Activated naive CD4-positive, alpha-beta T cell treated with anti-CD3 and anti-CD28 coated beads, Interleukin-2, amount 50 U/mL, for 72 hours (primary cell): ENCODE measurements around the gene CYP26A1. TPM values are rescaled to one million over a fixed set of nuclear protein-coding genes. Genes with fewer than 3 reads are reported as not detected.

Experiments used
- ATAC-seq, 2 donors: fragments of 150-1000 bp; cut with Tn5 transposase; 2 replicates each; pipeline ENCODE4 v1.10.0; 2021; ENCODE audit warnings: mild to moderate bottlenecking in 2 of 2, moderate library complexity in 2 of 2
- DNase-seq, 2 donors: peaks; one replicate each; pipeline ENCODE4 v3.0.0; 2021 to 2022; ENCODE audit warnings: low spot score in 2 of 2
- H3K27ac Mint-ChIP-seq, 2 donors: one replicate each; pipeline ENCODE4 v1.8.0; 2022; ENCODE audit warnings: mild to moderate bottlenecking in 2 of 2, mixed read lengths in 2 of 2
- H3K36me3 Mint-ChIP-seq, 2 donors: one replicate each; pipeline ENCODE4 v1.8.0; 2022; ENCODE audit warnings: mixed read lengths in 2 of 2
- H3K9me3 Mint-ChIP-seq, 2 donors: one replicate each; pipeline ENCODE4 v1.8.0; 2022; ENCODE audit warnings: mixed read lengths in 2 of 2
- total RNA-seq, 2 donors: library from RNA; stranded (reverse); gene quantifications; one replicate each; pipeline ENCODE4 v1.2.3, GENCODE V29; 2022

Gene CYP26A1, protein sequence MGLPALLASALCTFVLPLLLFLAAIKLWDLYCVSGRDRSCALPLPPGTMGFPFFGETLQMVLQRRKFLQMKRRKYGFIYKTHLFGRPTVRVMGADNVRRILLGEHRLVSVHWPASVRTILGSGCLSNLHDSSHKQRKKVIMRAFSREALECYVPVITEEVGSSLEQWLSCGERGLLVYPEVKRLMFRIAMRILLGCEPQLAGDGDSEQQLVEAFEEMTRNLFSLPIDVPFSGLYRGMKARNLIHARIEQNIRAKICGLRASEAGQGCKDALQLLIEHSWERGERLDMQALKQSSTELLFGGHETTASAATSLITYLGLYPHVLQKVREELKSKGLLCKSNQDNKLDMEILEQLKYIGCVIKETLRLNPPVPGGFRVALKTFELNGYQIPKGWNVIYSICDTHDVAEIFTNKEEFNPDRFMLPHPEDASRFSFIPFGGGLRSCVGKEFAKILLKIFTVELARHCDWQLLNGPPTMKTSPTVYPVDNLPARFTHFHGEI
- total RNA-seq = under 1 TPM in 1 of 2 donors, not detected in 1; 0.43 TPM

DNA sequence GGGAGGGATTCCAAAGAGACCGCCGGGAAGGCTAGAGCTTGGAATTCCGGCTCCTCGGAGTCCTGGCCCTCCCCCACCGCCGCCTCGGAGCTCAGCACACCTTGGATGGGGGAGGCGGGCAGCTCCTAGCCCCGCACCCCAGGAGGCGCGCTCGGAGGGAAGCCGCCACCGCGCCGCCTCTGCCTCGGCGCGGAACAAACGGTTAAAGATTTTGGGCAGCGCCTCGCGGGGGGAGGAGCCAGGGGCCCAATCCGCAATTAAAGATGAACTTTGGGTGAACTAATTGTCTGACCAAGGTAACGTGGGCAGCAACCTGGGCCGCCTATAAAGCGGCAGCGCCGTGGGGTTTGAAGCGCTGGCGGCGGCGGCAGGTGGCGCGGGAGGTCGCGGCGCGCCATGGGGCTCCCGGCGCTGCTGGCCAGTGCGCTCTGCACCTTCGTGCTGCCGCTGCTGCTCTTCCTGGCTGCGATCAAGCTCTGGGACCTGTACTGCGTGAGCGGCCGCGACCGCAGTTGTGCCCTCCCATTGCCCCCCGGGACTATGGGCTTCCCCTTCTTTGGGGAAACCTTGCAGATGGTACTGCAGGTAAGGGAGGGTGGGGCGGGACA, at the start of gene CYP26A1:
TSS of gene CYP26A1 (plus strand) at position 355 of the 608 bp plus-strand sequence. CDS start at position 397, 42 bp downstream.
- Mint-ChIP-seq H3K27ac (no peak within 1 kb of the TSS), H3K36me3 (peaks cover 4 to 9% of the 10 kb centered on the region in 2 donors), H3K9me3 (no peaks in the 10 kb centered on the region)
- peak in 1 of 2 donors; percentile 42 for ATAC-seq
- DNase-seq = no peak

DNA sequence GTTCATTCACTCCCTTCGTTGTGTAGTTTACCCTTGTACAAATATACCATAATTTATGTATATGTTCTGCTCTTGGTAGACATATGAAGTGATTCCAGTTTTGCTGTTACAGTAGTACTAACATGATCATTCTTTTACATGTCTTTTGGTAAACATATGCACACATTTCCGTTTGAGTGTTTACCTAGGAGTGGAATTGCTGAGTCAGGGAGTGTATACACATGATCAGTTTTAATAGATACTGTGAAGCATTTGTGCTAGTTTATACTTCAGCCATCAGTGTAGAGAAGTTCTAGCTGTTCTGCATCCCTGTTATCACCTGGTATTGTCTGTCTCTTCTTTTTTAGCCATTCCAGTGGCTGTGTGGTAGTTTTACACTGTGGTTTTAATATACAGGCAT, 47.6 kb upstream of the CYP26A1 start:
- ATAC-seq (no peak), DNase-seq (no peak)
- Mint-ChIP-seq H3K9me3 (no peaks in the 10 kb centered on the region), H3K36me3 (peaks cover 6 to 8% of the 10 kb centered on the region in 2 donors), H3K27ac (no peak overlapping the region)

DNA sequence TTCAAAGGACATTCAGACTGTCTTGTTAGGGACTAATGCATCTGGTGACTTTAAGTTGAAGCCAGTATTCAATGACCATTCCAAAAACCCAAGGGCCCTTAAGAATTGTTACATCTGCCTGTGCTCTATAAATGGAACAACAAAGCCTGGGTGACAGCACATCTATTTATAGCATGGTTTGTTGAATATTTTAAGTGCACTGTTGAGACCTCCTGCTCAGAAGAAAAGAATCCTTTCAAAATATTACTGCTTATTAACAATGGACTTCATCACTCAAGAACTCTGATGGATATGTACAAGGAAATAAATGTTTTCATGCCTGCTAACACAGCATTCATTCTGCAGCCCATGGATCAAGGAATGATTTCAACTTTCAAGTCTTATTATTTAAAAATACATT, 46.2 kb upstream of the CYP26A1 start:
- H3K27ac Mint-ChIP-seq = no peak overlapping the region
- ATAC-seq (no peak), DNase-seq (no peak)
- peaks cover 6 to 8% of the 10 kb centered on the region in 2 donors for H3K36me3 Mint-ChIP-seq
- H3K9me3 Mint-ChIP-seq = no peaks in the 10 kb centered on the region

DNA sequence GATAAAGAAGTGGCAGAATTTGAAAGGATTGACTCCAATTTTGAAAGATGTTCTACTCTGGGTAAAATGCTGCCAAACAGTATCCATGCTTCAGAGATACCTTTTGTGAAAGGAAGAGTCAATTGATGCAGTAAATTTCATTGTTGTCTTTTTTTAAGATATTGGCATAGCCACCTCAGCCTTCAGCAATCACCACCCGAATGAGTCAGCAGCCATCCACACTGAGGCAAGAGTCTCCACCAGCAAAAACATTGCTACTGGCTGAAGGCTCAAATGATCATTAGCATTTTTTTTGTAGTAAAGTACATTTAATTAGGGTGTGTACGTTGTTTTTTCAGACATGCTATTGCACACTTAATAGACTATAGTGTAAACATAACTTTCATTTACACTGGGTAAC, 44.8 kb upstream of the CYP26A1 start:
- no peak overlapping the region for H3K27ac Mint-ChIP-seq
- DNase-seq = no peak
- H3K36me3 Mint-ChIP-seq = peaks cover 6 to 8% of the 10 kb centered on the region in 2 donors
- ATAC-seq = no peak
- no peaks in the 10 kb centered on the region for H3K9me3 Mint-ChIP-seq

DNA sequence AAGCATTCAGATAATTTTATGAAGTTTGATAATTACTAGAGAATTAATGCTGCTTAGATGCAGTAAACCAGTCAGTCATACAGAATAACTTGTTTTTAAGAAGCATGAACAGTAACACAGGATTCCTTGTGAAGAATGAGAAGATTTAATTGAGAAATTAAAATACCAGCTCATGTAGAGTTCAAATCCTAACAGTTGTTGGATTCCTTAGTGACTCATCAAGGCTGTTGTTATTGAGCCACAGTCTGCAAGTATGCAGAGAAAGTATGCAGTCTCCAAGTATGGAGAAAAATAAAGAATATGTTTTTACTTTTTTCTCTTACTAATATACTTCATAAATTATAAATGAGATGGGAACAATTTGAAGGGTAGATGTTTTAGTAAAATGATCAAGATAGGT, 43.3 kb upstream of the CYP26A1 start:
- ATAC-seq (no peak), DNase-seq (no peak)
- Mint-ChIP-seq H3K36me3 (peaks cover 6 to 8% of the 10 kb centered on the region in 2 donors), H3K27ac (no peak overlapping the region), H3K9me3 (no peaks in the 10 kb centered on the region)

DNA sequence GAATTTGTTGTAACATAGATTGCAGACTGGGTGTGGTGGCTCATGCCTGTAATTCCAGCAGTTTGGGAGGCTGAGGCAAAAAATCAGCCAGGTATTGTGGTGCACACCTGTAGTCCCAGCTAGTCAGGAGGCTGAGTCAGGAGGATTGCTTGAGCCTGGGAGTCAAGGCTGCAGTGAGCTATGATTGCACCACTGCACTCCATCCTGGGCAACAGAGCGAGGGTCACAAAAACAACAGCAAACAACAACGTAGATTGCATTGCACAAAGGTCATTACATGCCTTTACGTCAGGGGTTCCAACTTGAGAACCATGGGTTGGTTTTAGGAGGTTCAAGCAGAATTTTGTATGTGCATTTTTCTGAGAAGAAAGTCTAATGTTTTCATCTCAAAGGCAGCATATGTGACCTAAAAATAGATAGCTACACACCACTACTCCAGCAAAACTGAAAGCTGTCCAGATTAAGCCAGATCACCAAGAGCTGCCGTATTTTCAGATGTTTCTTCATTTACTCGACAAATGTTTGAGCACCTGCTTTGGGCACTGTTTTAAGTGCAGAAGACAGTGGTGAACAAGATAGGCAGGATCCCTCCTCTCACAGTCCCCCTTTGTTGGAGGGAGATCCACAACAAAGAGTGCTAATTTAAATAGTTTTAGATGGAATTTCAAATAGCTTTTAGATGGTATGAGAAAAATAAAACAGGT, 41.4 kb upstream of the CYP26A1 start:
- Mint-ChIP-seq H3K27ac (no peak overlapping the region), H3K36me3 (no peaks in the 10 kb centered on the region), H3K9me3 (no peaks in the 10 kb centered on the region)
- no peak for ATAC-seq
- no peak for DNase-seq

DNA sequence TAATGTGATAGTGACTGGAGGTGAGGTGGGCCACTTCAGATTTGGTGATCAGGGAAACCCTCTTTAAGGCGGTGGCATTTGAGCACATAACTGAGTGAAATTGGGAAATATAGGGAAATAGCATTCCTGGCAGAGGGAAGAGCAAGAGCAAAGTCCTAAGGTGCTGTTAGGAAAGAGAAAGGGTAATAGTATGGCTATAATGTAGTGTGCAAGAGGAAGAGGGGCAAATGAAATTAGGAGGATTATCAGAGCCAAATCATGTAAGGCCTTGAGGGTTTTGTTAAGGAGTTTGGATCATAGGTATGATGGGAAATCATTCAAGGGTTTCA, 40.9 kb upstream of the CYP26A1 start:
- no peak for DNase-seq
- ATAC-seq = no peak
- Mint-ChIP-seq H3K27ac (no peak overlapping the region), H3K36me3 (no peaks in the 10 kb centered on the region), H3K9me3 (no peaks in the 10 kb centered on the region)

DNA sequence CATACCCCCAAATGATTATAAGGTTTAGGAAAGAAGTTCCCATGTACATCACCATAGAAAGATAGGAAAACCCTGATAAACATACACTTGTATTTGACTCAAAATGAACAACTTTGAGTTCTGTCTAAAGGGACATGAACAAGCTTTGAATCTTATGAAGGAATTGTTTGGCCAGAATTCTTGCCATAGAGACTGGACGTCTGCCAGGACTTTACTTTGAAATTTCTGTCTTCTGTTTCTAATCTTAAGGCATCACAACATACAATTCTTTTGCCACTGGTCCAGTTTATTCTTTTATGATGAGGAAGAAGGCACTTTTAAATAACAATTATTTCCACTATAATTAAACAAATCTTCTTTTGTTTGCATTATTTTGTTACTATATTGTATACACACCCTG, 39.3 kb upstream of the CYP26A1 start:
- Mint-ChIP-seq H3K9me3 (no peaks in the 10 kb centered on the region), H3K27ac (no peak overlapping the region), H3K36me3 (no peaks in the 10 kb centered on the region)
- DNase-seq (no peak), ATAC-seq (no peak)

DNA sequence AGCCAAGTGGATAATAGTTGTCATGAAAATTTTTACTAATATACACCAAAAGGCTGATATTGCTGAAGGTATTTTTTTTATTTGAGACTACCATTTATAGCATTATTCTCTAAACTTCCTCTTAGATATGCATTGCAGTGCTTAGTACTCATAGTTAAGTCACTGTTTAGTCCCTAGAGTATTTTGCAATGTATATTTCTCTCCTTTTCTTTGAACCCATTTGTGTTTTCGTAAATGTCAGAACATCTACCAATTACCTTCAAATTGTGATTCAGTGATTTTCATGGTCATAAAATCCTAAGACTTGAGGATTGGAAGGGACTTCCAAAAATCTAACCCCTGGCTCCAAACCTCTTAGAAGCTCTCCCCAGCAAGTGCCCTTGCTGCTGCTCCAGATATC, 34.6 kb upstream of the CYP26A1 start:
- no peaks in the 10 kb centered on the region for H3K36me3 Mint-ChIP-seq
- H3K27ac Mint-ChIP-seq = no peak overlapping the region
- ATAC-seq (no peak), DNase-seq (no peak)
- no peaks in the 10 kb centered on the region for H3K9me3 Mint-ChIP-seq

DNA sequence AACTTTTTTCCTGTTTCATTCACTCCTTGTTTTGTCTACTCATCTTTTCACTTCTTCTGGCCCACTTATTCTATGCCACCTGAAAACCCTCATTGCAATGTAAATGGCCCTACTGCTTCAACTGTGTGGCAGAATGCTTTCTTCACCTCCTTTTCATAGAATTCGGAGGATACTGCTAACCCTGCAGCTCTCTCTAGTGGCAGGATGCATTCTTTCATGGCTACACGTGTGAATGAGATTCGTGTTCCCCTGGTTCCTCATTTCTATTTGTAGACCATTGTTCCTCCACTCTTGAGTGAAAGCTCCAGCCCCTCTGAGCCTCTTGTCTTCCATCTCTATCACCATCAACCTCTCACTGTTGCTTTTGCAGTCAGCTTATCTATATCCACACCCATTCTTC, 34.0 kb upstream of the CYP26A1 start:
- no peaks in the 10 kb centered on the region for H3K36me3 Mint-ChIP-seq
- no peaks in the 10 kb centered on the region for H3K9me3 Mint-ChIP-seq
- H3K27ac Mint-ChIP-seq = no peak overlapping the region
- DNase-seq (no peak), ATAC-seq (no peak)

DNA sequence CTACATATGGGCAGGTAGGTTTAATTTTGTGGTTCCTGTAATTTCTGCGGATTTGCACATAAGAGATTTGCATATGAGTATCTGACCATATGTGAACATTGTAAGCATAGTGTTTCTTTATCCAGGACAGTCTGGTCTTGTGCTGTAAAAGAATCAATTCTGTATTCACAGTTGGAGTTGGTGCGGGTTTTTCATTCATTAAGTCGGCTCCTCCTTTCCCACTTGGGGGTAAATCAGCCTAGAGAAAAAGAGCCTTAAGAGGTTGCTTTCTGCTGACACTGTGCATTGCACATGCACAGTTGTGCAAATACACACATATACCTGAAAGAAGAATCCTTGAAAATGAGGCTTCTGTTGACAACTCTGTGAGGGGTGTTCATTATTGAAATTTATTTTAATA, 19.2 kb upstream of the CYP26A1 start:
- no peaks in the 10 kb centered on the region for H3K9me3 Mint-ChIP-seq
- DNase-seq (no peak), ATAC-seq (no peak)
- peaks cover 0 to 5% of the 10 kb centered on the region in 2 donors for H3K36me3 Mint-ChIP-seq
- no peak overlapping the region for H3K27ac Mint-ChIP-seq

DNA sequence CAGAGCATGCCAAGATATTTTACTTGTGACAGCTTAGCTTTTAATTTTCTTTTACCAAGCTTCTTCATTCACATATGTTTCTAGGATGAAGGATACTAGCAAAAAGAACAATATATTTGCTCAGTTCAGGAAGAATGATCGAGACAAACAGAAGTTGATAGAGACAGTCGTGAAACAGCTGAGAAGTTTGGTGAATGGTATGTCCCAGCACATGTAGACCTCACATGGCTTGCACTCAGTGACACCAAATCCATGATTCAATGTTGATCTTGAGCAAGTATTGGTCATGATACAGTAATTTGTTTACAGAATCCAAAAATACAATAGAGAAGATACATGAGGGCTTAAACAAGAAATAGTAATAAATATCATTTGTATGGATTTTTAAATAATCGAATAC, 15.6 kb upstream of the CYP26A1 start:
- DNase-seq (no peak), ATAC-seq (no peak)
- Mint-ChIP-seq H3K9me3 (no peaks in the 10 kb centered on the region), H3K36me3 (peaks cover 5 to 6% of the 10 kb centered on the region in 2 donors), H3K27ac (no peak overlapping the region)

DNA sequence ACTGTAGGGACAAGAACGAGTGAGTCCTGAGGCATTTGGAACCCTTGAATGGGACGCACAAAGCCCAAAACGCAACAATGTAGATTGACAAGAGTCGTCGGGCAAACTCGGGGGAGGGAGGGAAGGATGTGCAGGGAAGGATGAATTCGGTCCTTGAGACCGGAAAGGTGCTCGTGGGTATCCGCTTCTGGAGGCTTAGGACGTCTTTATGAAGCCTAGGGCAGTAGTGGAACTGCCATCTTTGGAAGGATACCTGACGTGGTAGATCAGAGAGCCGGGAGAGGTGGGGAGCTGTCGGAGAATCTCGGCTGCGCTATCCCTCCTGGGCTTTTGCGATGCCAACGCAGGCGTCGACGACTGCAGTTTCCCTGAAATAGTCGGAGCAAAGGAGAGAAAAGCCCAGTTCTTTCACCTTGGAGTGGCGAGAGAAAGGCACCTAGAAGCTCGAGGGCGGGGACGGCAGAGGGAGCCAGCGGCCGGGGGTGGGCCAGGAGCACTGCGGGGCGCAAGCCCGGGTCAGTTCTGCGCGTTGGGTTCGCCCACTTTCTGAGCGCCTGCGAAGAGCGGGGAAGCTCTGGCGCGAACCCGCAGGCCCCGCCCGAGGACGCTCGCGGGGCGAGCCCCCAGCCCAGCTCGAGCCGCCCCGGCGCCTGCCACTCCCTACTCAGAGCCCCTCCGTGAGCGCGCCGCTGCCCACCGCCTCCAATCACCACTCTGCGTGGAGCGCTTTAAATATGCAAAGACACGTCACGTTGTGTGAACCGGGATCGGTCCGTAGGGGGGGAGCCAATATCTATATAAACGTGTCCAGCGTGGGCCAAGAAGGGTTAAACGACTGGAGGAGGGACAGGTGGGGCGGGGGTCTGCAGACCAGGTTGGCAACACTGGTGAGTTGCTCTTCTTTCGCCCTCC, 13.5 kb upstream of the CYP26A1 start, which contains the start of gene CYP26C1:
TSS of gene CYP26C1 (plus strand) at position 824 of the 912 bp plus-strand sequence. CDS start 466 bp downstream, outside the sequence.
- ATAC-seq = no peak
- no peak within 1 kb of the TSS for H3K27ac Mint-ChIP-seq

DNA sequence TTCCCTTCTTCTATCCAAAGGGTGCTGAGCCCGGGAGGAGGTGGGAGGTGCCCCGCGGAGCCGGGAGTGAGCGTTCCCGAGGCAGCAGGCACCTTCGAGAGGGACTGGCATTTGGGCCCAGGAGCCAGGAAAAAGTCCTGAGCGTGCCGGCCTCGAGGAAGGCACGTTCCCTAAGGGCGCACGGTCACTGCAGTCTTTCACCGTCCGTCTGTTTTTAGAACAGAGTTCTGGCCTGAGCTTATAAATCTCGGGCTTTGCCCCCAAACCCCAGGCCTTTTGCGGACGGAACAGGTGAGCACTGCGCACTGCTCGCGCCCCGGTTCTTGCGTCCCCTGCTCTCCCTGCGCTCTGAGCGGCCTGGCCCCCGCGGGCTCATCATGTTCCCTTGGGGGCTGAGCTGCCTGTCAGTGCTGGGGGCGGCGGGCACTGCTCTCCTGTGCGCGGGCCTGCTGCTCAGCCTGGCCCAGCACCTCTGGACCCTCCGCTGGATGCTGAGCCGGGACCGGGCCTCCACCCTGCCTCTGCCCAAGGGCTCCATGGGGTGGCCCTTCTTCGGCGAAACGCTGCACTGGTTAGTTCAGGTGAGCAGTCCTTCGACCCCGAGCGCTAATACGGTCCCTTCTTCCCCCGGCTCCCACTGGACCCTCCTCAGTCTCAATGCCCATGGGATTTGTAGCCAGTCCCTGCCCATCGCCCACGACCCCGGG, 12.7 kb upstream of the CYP26A1 start:
- Mint-ChIP-seq H3K27ac (no peak overlapping the region), H3K36me3 (peaks cover 5 to 6% of the 10 kb centered on the region in 2 donors), H3K9me3 (no peaks in the 10 kb centered on the region)
- ATAC-seq = no peak
- no peak for DNase-seq

More for the DNA sequence above, 13.5 kb upstream of the CYP26A1 start, which contains the start of gene CYP26C1:
- DNase-seq = no peak
- Mint-ChIP-seq H3K9me3 (no peaks in the 10 kb centered on the region), H3K36me3 (peaks cover 5 to 6% of the 10 kb centered on the region in 2 donors)

DNA sequence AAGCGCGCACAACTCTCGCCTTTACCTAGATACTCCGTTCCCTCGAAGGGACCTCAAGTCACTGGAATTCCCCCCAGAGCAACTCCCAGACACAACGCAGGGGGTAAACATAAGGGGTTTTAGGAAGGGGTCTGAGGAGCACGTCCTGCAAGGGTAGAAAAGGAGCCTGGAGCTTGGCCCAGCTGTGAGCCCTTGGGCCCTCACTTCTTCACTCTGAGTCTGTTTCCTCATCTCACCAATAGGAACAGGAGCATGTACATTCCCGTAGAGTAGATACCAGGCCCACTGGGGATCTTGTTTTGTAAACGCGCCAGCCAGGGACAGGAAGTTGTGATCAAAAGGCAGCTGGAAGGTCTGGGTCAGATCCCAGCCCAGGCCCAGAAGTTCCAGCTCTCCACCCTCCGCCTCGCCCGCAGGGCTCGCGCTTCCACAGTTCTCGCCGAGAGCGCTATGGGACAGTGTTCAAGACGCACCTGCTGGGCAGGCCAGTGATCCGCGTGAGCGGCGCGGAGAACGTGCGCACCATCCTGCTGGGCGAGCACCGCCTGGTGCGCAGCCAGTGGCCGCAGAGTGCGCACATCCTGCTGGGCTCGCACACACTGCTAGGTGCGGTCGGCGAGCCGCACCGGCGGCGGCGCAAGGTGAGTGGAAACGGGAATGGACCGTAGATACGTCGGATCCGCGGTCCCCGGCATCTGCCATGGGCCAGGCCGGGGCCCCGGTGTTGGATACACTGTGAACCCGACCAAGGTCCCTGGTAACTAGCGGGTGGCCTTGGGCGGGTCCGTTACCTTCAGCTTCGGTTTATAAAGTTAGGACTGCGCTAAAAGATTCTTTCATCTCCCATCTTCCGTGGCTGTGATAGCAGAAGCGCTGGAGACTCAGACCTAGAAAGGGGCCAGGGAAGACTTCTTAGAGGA, 11.8 kb upstream of the CYP26A1 start:
- peak; percentile 41 to 42 for ATAC-seq
- Mint-ChIP-seq H3K9me3 (no peaks in the 10 kb centered on the region), H3K36me3 (peaks cover 5 to 6% of the 10 kb centered on the region in 2 donors), H3K27ac (peak overlapping the region in 1 of 2 donors; percentile 28)
- no peak for DNase-seq
